Panc1 (cell line): ENCODE data around the gene SNX18. TPM values are rescaled to one million over a fixed set of nuclear protein-coding genes. Genes with fewer than 3 reads are reported as not detected.
"Not testable (repeated sequence)": the region's sequence is repeated elsewhere in the genome, so short reads cannot be mapped to it uniquely, and the experiment has no call there.

Experiments
- ATAC-seq: fragments of 200-7000 bp; cut with Tn5 transposase; 2 replicates; pipeline ENCODE4 v1.9.1; 2020; ENCODE audit warnings: mild to moderate bottlenecking, moderate library complexity
- BruUV-seq: library from RNA; stranded (reverse); fragments of 400-500 nt; replicated peaks from 2 replicates; lab custom pipeline; 2021; lab: Mats Ljungman, UMichigan
- CTCF ChIA-PET: fragments of 300-600 bp; sonication (Branson Sonifier 250); formaldehyde crosslinking; loops from one replicate; lab custom pipeline; 2022; ENCODE audit warnings: antibody characterized with exemption; lab: Charles Lee
- POLR2A ChIA-PET: fragments of 300-600 bp; sonication (Branson Sonifier 250); formaldehyde crosslinking; loops from one replicate; lab custom pipeline; 2022; ENCODE audit warnings: antibody characterized with exemption; lab: Charles Lee
- DNase-seq: peaks from one replicate; pipeline ENCODE4 v3.0.0-alpha.2; 2010; ENCODE audit warnings: low read depth, low spot score
- H3K27ac ChIP-seq: 2 replicates; pipeline ENCODE4 v1.5.1; 2011; ENCODE audit warnings: mild to moderate bottlenecking, low read length, inconsistent platforms
- H3K27me3 ChIP-seq: fragments of 200-500 bp; sonication (Bioruptor generic); 2 replicates; pipeline ENCODE4 v1.6.0; 2014; ENCODE audit warnings: low read length, inconsistent platforms; ENCODE audit not compliant: control insufficient read depth, insufficient read depth
- H3K36me3 ChIP-seq: fragments of 200-500 bp; sonication (Bioruptor generic); 2 replicates; pipeline ENCODE4 v1.5.1; 2014; ENCODE audit warnings: inconsistent platforms, mild to moderate bottlenecking, low read length, moderate library complexity; ENCODE audit not compliant: control insufficient read depth, insufficient read depth
- H3K4me1 ChIP-seq: 2 replicates; pipeline ENCODE4 v1.5.1; 2011; ENCODE audit warnings: inconsistent platforms, mild to moderate bottlenecking, low read length, moderate library complexity; ENCODE audit not compliant: control insufficient read depth, insufficient read depth
- H3K4me3 ChIP-seq, 2 experiments: 2 replicates each; pipeline ENCODE4 v1.5.1; 2011 to 2012; ENCODE audit warnings: low read depth in 2 of 2, low read length in 2 of 2, mild to moderate bottlenecking in 2 of 2, inconsistent platforms in 1 of 2, moderate library complexity in 1 of 2
- H3K9me3 ChIP-seq: fragments of 200-500 bp; sonication (Bioruptor generic); 2 replicates; pipeline ENCODE4 v1.5.1; 2014; ENCODE audit warnings: low read depth, mild to moderate bottlenecking, inconsistent platforms, low read length, moderate library complexity; ENCODE audit not compliant: control insufficient read depth, insufficient read depth
- POLR2AphosphoS5 ChIP-seq: IDR thresholded peaks from 2 replicates; pipeline ENCODE4 v1.6.1; 2012; ENCODE audit warnings: mild to moderate bottlenecking, low read depth, low read length, moderate library complexity
- SIN3A ChIP-seq: IDR thresholded peaks from 2 replicates; pipeline ENCODE4 v1.6.1; 2012; ENCODE audit warnings: low read depth, mild to moderate bottlenecking, low read length, moderate library complexity, borderline replicate concordance; ENCODE audit not compliant: insufficient read depth
- TCF7L2 ChIP-seq: IDR thresholded peaks from 2 replicates; pipeline ENCODE4 v1.6.1; 2011; ENCODE audit warnings: mild to moderate bottlenecking, low read depth, low read length, inconsistent platforms
- in situ Hi-C: cut with HindIII; loops from 2 replicates; pipeline ENCODE4 v1.10.0; 2016; ENCODE audit warnings: low sequenced_read_pairs, low pct_unique_long_range_greater_than_20kb
- intact Hi-C: fragments of 100-400 bp; cut with micrococcal nuclease; formaldehyde crosslinking; loops from one replicate; pipeline ENCODE4 v1.10.0; 2022; ENCODE audit not compliant: unreplicated experiment
- total RNA-seq: library from RNA; stranded (reverse); gene quantifications from one replicate; pipeline ENCODE4 v1.2.1, GENCODE V29; 2021; ENCODE audit not compliant: unreplicated experiment
- TF ChIP-seq, protein P1 (sequence below): fragments of 450-650 bp; IDR thresholded peaks from 2 replicates; pipeline ENCODE4 v1.5.1; 2017; ENCODE audit warnings: mild to moderate bottlenecking
- TF ChIP-seq, protein P2 (sequence below), 2 experiments: IDR thresholded peaks; 2 replicates each; pipeline ENCODE4 v1.6.1; 2011 to 2012; ENCODE audit warnings: low read depth in 2 of 2, control low read depth in 1 of 2, low read length in 1 of 2, mild to moderate bottlenecking in 1 of 2, moderate library complexity in 1 of 2; ENCODE audit not compliant: insufficient read depth in 1 of 2

SNX18 gene
- total RNA-seq, 1 experiment from 2014 or later, result 14.4 TPM

GRCh38 chr5:54480296-54480695 lies 37.3 kb upstream of the SNX18 start:
- ChIA-PET POLR2A (no interaction called here), CTCF (no interaction called here)
- DNase-seq (no peak), ATAC-seq (no peak)
- H3K36me3 ChIP-seq, result no peaks in the 10 kb centered on the region
- BruUV-seq, result no TSS peak
- intact Hi-C loops, result no loop called here
- no peak overlapping the region for H3K4me3 ChIP-seq
- TF ChIP-seq SIN3A (no peak), POLR2AphosphoS5 (no peak), TCF7L2 (no peak)
- TF ChIP-seq, protein P1, sequence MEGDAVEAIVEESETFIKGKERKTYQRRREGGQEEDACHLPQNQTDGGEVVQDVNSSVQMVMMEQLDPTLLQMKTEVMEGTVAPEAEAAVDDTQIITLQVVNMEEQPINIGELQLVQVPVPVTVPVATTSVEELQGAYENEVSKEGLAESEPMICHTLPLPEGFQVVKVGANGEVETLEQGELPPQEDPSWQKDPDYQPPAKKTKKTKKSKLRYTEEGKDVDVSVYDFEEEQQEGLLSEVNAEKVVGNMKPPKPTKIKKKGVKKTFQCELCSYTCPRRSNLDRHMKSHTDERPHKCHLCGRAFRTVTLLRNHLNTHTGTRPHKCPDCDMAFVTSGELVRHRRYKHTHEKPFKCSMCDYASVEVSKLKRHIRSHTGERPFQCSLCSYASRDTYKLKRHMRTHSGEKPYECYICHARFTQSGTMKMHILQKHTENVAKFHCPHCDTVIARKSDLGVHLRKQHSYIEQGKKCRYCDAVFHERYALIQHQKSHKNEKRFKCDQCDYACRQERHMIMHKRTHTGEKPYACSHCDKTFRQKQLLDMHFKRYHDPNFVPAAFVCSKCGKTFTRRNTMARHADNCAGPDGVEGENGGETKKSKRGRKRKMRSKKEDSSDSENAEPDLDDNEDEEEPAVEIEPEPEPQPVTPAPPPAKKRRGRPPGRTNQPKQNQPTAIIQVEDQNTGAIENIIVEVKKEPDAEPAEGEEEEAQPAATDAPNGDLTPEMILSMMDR, result no peak
- TF ChIP-seq, protein P2, sequence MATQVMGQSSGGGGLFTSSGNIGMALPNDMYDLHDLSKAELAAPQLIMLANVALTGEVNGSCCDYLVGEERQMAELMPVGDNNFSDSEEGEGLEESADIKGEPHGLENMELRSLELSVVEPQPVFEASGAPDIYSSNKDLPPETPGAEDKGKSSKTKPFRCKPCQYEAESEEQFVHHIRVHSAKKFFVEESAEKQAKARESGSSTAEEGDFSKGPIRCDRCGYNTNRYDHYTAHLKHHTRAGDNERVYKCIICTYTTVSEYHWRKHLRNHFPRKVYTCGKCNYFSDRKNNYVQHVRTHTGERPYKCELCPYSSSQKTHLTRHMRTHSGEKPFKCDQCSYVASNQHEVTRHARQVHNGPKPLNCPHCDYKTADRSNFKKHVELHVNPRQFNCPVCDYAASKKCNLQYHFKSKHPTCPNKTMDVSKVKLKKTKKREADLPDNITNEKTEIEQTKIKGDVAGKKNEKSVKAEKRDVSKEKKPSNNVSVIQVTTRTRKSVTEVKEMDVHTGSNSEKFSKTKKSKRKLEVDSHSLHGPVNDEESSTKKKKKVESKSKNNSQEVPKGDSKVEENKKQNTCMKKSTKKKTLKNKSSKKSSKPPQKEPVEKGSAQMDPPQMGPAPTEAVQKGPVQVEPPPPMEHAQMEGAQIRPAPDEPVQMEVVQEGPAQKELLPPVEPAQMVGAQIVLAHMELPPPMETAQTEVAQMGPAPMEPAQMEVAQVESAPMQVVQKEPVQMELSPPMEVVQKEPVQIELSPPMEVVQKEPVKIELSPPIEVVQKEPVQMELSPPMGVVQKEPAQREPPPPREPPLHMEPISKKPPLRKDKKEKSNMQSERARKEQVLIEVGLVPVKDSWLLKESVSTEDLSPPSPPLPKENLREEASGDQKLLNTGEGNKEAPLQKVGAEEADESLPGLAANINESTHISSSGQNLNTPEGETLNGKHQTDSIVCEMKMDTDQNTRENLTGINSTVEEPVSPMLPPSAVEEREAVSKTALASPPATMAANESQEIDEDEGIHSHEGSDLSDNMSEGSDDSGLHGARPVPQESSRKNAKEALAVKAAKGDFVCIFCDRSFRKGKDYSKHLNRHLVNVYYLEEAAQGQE (IDR thresholded peaks at IDR 0.05; ENCODE audit: insufficient read depth in 1 of 2, low read depth in 2 of 2, low read length in 1 of 2), result no peak
- no peaks in the 10 kb centered on the region for H3K4me1 ChIP-seq
- H3K27ac ChIP-seq, result no peak overlapping the region
- H3K27me3 ChIP-seq, result no peaks in the 10 kb centered on the region
- in situ Hi-C loops, result no loop called here
- no peaks in the 10 kb centered on the region for H3K9me3 ChIP-seq

GRCh38 chr5:54484219-54484894 lies 33.2 kb upstream of the SNX18 start:
- BruUV-seq, result no TSS peak
- Histone ChIP-seq H3K36me3 (no peaks in the 10 kb centered on the region), H3K27ac (no peak overlapping the region), H3K9me3 (no peaks in the 10 kb centered on the region), H3K27me3 (no peaks in the 10 kb centered on the region), H3K4me3 (no peak overlapping the region), H3K4me1 (no peaks in the 10 kb centered on the region)
- in situ Hi-C loops (no loop called here), intact Hi-C loops (no loop called here)
- TF ChIP-seq, protein P2 (IDR thresholded peaks at IDR 0.05; ENCODE audit: insufficient read depth in 1 of 2, low read depth in 2 of 2, low read length in 1 of 2), result no peak
- TF ChIP-seq TCF7L2 (no peak), SIN3A (no peak)
- TF ChIP-seq, protein P1, result no peak
- POLR2A ChIA-PET, result no interaction called here
- DNase-seq (no peak), ATAC-seq (no peak)
- CTCF ChIA-PET, result no interaction called here

- H3K27ac ChIP-seq, CTCF ChIA-PET, H3K27me3 ChIP-seq, DNase-seq, H3K4me3 ChIP-seq, POLR2A ChIA-PET, in situ Hi-C loops, H3K4me1 ChIP-seq, BruUV-seq, H3K36me3 ChIP-seq, H3K9me3 ChIP-seq, ATAC-seq: not testable (repeated sequence)
- intact Hi-C loops, result loop anchor here (5.0 kb wide), 1 partner anchor 243 kb away; no protein-coding TSS in a partner anchor
Measured at GRCh38 chr5:54485659-54486058, 31.9 kb upstream of the SNX18 start.
